HG03575 (cell line): ENCODE measurements around the gene LSS.
"Not testable (repeated sequence)": the region's sequence is repeated elsewhere in the genome, so short reads cannot be mapped to it uniquely, and the experiment has no call there.

ENCODE experiments used
- ATAC-seq: cut with Tn5 transposase; IDR thresholded peaks from one replicate; pipeline ENCODE4 v1.9.1; 2021; ENCODE audit not compliant: unreplicated experiment, insufficient number of reproducible peaks, low FRiP score; ENCODE audit errors: extremely low read depth

LSS gene

DNA sequence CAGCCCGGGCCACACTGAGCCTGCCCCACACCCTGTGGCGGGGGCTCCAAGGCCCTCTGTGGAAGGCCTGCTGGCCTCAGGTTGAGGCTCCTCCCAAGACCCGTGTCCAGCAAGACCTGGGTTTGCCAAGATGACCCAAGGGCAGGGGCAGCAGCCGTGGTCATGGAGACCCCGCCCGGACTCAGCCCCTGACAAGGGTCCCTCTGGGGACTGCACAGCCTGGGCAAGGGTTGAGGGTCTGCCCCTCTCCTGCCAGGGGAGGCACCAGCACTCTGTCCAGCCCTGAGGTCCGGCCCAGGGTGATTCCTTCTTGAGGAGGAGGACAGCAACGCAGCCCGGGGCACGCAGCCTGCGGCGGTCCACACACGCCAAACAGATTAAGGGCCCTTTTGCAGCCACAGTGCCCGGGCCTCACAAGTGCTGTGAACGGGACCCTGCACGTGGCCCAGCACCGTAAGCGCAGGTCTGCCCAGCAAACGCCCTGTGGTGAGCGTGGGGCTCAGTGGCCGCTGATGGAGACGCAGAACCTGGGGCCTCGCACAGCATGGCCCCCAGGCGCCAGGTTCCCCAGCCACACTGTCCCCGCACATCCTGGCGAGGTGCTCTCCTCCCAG, 47.7 kb downstream of the LSS start:
- no peak for ATAC-seq

DNA sequence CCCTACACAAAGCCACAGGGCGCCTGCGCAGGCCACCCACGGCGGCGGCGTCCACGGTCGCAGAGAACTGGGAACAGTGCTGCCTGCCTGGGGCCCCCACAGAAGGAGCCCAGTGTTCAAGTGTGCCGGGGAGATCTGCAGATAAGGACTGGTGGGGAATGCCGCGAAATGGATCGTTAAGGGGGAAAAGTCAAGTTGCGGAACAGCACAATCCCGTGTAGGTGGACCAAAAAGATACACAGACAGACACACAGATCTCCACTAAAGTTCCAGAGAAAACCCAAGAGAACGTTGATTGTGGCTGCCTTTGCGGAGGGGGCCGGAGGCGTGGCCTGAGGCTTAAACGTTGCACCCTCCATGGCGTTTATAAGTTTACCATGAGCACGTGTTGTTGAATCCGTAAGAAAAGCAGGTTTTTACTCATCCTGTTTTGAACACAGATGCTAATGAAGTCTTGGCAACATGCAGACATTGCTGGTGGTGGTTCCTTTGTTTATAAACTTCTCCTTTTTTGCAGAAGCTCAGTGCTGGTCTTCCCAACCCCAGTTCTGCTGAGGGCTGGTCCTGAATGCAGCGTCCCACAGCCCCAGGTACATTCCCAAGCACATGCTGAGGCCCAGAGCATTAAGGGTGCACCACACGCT, 48.4 kb downstream of the LSS start:
- ATAC-seq = no peak

DNA sequence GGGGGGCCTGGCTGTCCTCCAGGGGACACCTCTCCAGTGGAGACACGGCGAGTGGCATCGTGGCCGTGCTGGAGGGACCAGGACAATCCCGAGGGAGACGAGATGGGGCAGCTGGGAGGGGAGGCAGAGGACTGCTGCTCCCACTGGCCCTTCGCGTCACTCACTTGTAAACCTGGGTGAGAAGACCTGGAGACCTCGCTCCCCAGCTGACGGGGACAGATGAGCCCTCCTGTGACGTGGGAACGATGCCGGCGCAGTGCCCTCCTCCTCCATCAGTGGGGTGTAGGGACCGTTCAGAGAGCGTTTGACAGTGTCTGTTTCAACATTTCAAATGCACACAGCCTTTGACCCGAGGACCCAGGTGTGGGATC, 48.9 kb downstream of the LSS start:
- ATAC-seq = no peak

DNA sequence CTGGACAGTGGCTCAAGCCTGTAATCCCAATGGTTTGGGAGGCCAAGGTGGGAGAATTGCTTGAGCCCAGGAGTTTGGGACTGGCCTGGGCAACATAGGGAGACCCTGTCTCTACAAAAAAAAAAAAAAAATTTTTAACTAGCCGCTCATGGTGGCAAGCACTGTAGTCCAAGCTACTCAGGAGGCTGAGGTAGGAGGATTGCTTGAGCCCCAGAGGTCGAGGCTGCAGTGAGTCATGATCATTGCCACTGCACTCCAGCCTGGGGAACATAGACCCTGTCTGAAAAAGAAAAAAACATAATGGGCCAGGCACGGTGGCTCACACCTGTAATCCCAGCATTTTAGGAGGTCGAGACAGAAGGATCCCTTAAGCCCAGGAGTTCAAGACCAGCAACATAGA, 49.6 kb downstream of the LSS start:
- no peak for ATAC-seq

DNA sequence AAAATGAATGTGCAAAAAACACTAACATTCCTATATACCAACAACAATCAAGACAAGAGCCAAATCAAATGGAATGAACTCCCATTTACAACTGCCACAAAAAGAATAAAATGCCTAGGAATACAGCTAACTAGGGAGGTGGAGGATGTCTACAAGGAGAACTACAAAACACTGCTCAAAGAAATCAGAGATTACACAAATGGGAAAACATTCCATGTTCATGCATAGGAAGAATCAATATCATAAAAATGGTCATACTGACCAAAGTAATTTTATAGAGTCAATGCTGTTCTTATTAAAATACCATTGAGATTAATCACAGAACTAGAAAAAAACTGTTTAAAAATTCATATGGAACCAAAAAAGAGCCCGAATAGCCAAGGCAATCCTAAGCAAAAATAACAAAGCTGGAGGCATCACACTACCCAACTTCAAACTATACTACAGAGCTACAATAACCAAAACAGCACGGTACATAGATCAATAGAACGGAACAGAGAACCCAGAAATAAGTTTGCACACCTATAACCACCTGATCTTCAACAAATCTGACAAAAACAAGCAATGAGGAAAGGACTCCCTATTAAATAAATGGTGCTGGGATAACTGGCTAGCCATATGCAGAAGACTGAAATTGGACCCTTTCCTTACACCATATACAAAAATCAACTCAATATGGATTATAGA, 52.0 kb downstream of the LSS start:
- ATAC-seq = not testable (repeated sequence)

DNA sequence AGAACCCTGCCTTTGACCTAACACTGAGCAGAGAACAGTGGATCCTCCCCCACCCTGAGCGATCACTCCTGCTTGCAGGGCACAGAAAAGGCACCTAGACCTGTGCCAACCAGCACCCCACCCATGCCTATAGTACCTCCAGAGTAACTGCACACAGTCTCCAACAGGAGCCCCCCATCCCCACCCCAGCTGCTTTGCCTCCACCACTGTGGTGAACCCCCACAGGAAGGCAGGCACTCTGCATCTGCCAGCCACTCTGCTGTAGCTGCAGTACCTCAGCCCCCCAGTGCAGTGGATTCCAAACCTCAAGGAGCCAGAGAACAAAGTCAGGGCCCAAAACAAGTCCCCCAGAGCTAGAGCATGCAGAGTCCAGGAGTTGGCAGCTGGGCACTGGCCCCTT, 55.0 kb downstream of the LSS start:
- no peak for ATAC-seq

DNA sequence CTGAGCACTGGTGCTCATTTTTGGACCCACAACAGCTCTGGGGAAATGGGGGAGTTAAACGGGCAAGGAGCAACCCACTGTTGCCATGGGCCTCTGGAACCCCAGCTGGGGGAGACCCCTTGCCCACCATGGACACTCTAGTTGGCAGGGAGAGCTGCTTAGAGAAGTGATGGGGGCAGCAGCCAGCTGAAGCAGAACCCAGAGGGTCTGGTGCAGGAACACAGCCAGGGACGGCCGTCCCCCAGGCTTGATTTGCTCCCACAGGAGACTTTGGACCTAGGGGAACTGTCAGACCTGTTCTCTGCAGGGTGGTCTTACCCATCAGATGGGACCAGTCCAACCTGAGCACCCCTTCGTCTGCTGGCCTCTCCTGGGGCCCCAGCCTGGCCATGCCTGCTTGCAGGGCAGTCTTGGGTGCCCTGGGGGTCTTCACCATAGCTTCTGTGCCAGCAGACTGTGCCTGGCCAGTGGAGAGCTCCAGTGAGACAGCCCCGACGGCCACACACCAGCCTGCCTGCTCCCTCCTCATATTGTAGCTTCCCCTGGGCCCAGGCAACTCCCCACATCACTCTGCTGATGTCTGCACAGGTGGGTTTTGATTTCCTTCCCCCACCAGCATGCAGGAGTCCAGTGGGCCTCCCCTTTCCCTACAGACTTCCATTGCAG, 55.6 kb downstream of the LSS start:
- no peak for ATAC-seq

DNA sequence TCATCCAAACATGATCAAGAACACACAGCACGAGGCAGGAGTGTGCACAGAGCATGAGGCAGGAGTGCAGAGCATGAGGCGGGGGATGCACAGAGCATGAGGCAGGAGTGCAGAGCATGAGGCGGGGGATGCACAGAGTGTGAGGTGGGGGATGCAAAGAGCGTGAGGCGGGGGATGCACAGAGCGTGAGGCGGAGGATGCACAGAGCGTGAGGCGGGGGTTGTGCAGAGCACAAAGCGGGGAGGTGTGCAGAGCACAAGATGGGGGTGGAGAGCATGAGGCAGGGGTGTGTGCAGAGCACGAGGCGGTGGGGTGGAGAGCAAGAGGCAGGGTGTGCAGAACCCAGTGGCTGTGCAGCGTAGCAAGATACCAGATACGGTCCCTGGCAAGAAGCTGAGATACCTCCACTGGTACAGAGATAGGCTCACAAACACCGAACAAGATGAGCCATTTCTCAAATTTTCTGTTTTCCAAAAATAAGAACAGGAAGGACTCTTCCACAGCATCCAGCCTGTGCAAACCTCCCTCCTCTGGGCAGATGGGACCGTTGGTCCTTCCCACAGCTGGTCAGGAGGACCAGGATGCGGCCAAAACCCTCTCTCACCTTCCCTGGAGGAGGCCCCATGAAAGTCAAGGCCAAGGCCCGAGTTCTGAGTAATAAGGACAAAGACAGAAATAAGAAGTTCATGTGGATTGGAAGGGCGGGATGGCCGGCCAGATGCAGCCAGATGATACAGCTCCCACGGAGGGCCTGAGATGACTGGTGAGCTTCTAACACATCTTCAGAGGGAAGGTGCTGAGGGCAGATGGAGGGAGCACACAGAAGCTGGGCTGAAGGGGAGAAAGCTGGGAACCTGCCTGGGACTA, 56.3 kb downstream of the LSS start:
- no peak for ATAC-seq

DNA sequence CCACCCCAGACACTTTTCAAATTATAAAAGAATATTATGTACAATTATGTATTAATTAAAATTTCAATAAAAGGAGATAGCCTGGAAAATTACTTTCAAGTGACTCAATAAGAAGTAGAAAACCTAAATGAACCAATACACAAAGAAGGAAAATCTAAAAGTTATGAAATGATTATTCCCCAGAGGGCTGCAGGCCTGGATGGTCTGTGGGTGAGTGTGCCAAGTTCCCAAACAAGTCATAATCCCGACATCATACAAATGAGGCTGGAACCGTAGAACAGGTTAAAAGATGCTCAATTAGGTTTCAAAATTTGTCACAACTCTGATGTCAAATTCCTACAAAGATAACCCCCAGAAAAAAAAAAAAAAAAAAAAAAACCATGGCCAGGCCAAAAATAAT, 57.0 kb downstream of the LSS start:
- ATAC-seq = no peak

DNA sequence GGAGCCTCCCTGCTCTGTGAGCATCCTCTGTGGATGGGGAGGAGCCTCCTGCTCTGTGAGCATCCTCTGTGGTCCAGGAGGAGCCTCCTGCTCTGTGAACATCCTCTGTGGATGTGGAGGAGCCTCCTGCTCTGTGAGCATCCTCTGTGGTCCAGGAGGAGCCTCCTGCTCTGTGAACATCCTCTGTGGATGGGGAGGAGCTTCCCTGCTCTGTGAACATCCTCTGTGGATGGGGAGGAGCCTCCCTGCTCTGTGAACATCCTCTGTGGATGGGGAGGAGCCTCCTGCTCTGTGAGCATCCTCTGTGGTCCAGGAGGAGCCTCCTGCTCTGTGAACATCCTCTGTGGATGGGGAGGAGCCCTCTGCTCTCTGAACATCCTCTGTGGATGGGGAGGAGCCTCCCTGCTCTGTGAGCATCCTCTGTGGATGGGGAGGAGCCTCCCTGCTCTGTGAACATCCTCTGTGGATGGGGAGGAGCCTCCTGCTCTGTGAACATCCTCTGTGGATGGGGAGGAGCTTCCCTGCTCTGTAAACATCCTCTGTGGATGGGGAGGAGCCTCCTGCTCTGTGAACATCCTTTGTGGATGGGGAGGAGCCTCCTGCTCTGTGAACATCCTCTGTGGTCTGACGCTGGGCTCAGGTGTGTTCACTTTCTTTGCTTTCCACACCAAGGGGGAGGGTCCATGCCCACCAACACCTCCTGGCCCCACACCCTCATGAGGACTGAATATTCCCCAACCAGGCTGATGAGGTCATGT, 58.0 kb downstream of the LSS start:
- ATAC-seq = not testable (repeated sequence)

DNA sequence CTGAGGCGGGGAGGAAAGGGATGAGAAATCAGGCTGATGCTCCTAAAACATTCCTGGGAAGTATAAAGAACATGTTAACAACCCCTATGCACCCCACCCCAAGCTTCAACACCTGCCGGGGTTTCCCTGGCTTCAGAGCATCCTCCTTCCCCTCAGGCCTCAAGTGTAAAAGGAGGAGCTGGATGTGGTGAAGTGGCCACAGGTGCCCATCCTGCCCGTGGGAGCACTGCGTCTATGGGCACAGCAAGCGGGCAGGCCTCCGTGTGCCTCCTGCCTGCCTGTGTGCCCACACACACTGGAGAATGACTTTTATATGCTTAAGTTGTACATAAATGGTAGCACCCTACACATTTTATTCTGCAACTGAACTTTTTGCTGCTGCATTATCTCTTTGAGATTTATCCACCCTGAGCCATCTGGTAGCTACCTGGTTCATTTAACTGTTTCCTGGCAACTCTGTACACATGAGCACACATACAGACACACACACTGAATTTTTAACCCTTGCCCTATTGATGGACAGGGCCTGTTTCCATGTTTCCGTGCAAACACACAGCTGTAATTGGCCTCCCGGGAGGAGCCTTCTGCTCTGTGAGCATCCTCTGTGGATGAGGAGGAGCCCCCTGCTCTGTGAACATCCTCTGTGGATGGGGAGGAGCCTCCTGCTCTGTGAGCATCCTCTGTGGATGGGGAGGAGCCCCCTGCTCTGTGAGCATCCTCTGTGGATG, 59.8 kb downstream of the LSS start:
- ATAC-seq = no peak

DNA sequence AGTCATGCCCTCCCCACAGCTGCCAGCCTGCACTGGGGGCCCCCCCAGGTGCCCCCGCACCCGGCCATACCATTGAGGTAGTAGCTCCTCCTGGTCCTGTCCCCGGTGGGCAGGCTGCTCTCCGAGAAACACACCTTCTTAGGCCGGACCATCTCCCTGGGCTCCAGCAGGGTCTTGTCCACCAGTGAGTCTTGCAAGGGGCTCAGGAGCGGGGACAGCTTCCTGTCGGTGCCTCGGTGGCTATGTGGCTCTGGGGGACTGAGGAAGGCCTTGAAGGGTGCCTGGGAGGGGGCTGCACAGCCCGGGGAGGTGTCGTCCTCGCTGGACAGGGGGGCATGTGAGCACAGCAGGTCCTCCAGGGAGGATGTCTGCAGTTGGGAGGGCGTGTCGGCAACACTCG, 60.3 kb downstream of the LSS start:
- no peak for ATAC-seq

DNA sequence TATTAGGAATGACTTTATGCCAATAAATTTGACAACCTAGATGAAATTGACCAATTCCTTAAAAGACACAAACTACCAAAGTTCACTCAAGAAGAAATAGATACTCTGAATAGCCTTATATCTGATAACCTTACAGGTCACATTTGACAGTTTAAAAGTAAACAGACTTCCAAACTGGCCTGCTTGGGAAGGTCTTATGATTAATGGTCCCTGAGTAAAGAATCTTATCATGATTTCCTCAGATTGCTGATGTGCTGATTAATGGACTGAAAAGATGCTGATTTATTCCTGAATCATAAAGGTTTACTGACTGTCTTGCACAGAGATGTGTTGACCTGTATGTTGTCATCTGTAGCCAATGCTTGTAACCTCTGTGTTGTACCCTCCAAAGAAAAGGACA, 63.5 kb downstream of the LSS start:
- no peak for ATAC-seq

DNA sequence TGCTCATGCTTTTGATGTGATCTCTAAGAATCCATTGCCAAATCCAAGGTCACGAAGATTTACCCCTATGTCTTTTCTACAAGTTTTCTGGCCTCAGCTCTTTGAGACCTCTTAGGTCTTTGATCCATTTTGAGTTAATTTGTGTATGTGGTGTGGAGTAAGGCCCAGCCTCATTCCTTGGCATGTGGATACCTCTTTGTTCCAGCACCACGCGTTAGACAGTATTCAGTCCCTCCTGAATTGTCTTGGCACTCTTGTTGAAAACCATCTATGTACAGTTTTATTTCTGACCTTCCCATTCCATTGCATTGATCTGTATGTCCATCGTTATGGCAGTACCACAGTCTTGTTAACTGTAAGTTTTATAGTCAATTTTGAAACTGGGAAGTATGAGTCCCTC, 65.2 kb downstream of the LSS start:
- ATAC-seq = no peak

DNA sequence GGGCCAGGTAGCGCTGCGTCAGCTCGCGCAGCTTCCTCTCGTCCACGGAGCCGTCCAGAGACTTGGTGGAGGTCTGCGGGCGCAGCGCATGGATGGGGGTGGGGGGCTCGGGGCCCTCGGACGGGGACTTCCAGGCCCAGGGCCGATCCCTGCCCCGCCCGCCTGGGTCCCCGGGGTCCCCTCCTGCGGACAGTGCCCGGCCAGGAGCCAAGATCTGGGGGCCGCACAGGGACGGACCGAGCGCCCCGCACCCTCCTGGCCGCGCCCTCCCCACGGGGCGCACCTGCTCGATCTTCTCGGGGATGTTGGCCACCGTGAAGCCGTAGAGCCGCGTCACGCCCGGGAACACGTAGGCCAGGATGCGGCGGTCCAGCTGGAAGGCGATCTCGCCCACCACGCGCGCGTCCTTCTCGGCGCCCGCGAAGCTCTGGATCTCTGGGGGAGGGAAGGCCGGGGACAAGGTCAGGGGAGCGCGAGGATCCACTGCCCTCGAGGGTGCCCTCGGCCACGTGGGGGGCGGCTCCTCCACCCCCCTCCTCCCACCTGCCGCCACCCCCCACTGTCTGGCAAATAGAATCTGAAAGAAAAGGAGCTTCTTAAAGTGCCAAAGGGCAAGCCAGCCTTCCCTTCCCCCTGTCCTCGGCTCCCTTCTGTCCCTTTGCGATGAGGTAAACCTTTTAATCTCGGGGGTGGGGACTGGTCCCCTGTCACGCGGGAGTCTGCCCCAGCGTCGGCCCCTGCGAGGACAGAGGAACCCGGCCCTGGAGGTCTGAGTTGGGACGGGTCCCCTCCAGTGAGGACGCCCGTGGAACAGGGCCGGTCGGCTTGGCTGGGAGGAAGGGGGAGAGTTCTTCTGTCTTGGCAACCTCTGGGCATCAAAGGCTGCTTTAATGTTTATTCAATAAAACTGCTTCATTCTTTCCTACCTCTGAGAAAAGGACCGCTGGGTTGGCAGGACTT, 66.7 kb downstream of the LSS start:
- ATAC-seq = no peak

DNA sequence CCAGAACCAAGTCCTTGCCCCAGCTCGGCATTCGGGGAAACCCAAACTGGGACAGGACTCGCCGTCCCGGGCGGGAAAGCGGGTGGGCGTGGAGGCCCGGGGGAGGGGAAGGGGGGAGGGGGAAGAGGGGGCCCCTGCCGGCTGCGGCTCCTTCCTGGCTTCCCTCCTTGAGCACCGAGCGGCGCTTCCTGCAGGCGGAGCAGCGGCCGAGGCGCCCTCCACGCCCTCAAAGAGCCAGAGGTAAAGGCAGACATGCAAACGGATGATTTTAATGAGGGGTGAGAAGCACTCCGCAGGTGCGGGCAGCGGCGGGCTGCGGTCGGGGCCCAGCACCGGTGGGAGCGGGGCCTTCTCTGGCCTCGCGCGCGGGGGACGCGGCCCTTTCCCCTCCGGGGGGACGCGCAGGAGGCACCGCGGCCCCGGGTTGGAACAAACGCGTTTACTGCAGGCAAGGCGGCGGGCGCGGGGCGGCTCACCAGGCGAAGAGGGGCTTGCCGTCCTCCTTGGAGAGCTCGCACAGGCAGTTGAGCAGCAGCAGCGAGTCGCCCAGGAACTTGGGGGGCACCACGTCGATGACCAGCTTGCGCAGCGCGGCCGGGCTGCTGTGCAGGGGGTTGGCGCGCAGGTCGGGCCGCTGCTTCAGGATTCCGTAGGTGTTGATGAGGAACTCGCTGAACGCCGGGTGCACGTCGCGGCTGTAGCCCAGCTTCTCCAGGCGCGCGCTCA, 67.5 kb downstream of the LSS start:
- ATAC-seq = no peak

DNA sequence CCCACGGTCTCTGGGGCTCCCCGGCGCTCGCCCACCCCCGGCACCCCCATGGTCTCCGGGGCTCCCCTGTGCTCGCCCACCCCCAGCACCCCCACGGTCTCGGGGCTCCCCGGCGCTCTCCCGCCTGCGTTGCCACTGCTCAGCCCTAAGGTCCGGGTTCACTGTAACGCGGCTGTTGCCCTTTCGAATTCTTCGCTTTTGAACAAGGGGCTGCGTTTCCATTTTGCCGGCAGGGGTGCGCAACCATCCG, 68.0 kb downstream of the LSS start:
- no peak for ATAC-seq
